ENCODE measurements around the gene NTM.

The NTM gene

DNA sequence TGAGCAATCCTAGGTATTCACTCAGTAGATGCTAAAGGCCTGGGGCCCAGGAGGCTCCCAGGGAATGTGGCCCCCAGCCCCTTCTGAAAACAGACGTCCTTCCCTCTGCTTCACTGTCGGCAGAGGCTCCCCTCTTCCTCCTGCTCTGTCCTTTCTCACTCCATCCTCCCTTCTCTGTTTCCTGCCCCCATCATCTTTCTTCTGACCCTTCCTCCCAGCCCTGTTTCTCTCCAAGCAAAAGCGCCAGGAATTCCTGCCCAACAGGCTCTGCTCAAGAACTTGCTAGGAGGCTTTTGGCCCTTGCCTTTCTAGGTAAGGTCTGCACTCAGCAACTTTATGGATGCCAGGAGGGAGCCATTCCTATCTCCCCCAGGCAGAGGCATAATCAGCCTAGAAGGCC is 300.5 kb downstream of the NTM start:
- in situ Hi-C loops (cut with HindIII; ENCODE audit: low sequenced_read_pairs) = no loop called here

DNA sequence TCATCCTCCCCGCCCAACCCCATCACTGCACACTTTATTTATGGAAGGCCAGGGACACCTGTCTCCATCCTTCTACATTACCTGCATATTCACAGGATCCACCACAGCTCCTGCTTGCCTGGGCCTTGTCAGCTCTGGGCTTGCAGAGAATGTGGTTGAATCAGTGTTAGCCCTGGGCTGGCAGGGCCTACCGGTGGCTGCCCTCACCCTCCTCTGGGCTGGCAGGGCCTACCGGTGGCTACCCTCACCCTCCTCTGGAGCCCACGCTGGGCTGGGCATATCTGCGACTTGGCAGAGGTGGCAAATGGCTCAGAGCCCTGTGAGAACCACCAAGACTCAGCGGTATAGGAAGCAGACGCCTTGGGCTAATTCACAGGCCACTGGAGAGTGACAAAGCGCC is 300.9 kb downstream of the NTM start:
- in situ Hi-C loops (cut with HindIII; ENCODE audit: low sequenced_read_pairs) = no loop called here
- no peak for DNase-seq (ENCODE audit: low read depth, low spot score)
- TF ChIP-seq, protein P1, sequence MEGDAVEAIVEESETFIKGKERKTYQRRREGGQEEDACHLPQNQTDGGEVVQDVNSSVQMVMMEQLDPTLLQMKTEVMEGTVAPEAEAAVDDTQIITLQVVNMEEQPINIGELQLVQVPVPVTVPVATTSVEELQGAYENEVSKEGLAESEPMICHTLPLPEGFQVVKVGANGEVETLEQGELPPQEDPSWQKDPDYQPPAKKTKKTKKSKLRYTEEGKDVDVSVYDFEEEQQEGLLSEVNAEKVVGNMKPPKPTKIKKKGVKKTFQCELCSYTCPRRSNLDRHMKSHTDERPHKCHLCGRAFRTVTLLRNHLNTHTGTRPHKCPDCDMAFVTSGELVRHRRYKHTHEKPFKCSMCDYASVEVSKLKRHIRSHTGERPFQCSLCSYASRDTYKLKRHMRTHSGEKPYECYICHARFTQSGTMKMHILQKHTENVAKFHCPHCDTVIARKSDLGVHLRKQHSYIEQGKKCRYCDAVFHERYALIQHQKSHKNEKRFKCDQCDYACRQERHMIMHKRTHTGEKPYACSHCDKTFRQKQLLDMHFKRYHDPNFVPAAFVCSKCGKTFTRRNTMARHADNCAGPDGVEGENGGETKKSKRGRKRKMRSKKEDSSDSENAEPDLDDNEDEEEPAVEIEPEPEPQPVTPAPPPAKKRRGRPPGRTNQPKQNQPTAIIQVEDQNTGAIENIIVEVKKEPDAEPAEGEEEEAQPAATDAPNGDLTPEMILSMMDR (IDR thresholded peaks at IDR 0.05; ENCODE audit: low read depth, low read length) = no peak
- H3K4me3 ChIP-seq (ENCODE audit: low read depth, low read length) = no peak overlapping the region

More for the DNA sequence above, 300.5 kb downstream of the NTM start:
- TF ChIP-seq, protein P1 (IDR thresholded peaks at IDR 0.05; ENCODE audit: low read depth, low read length) = no peak
- no peak for DNase-seq (ENCODE audit: low read depth, low spot score)
- no peak overlapping the region for H3K4me3 ChIP-seq (ENCODE audit: low read depth, low read length)

DNA sequence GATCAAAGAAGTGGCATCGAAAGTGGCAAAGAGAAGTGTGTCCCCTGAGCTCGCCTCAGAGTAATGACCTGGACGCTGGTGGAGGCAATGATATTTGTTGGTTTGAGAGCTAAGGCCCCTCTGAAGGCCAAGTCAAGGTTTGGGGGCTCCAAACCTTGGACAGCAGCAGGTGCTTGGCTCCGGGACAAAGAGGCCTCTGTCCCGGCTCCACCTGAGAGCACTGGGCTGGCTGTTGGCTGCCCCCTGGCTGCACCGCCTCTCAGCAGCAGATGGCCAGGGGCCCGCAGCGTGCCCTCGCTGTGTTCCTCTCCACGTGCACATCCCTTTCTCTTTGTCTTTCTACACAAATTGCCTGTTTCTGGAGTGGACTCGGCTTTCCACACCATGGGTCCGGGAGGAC is 301.3 kb downstream of the NTM start:
- TF ChIP-seq, protein P1 (IDR thresholded peaks at IDR 0.05; ENCODE audit: low read depth, low read length) = peak; percentile 42
- in situ Hi-C loops (cut with HindIII; ENCODE audit: low sequenced_read_pairs) = no loop called here
- DNase-seq (ENCODE audit: low read depth, low spot score) = no peak
- no peak overlapping the region for H3K4me3 ChIP-seq (ENCODE audit: low read depth, low read length)

DNA sequence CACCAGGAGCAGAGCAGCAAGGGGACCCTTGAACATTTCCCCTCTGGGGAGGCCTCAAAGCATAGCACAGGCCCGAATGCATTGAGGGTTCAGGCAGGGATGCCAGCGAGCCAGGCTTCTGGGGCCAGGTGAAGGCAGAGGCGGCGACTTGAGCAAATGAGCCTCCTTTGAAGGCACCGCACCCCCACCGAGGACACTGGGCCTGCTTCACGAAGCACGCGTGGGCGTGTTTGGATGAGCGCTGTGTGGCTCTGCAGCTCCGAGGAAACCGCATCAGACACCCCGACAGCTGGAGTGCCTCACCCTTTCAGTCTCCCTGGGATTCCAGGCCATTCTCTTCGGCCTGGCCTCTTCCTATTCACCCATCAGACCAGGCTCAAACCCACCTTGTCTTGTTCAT is 301.8 kb downstream of the NTM start:
- TF ChIP-seq, protein P1 (IDR thresholded peaks at IDR 0.05; ENCODE audit: low read depth, low read length) = no peak
- in situ Hi-C loops (cut with HindIII; ENCODE audit: low sequenced_read_pairs) = no loop called here
- H3K4me3 ChIP-seq (ENCODE audit: low read depth, low read length) = no peak overlapping the region
- DNase-seq (ENCODE audit: low read depth, low spot score) = no peak

DNA sequence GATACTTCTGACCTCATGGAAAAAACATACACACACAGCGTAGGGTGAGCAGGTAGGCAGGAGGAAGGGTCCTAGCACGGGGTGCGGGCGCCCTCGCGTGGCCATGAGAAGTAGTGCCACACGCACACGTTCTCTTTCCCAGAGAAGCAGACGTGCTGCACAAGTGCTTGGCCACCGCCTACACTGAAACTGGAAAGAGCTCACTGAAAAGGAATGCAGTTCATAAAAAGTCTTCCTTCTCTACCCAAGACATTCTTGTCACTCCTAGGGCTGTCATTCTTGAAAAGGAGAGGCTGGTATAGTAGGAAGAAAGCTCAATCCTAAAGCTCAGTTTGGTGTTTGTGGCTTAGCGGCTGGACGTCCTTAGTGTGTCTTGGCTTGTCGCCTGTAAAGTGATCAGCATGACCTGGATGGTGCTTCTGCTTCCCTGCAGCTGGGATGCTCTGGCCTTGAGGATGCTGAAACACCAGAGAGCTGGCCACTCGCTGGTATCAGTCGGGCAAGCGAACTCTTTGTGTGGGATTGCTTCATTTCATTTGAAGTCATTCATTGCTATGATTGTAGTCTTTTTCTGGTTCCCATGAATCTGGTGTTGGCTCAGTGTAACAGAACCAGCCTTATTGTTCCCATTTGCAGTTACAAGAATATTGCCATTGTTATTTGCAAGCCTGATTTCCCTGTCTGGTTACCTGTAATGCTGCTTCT is 303.8 kb downstream of the NTM start:
- H3K4me3 ChIP-seq (ENCODE audit: low read depth, low read length) = no peak overlapping the region
- in situ Hi-C loops (cut with HindIII; ENCODE audit: low sequenced_read_pairs) = no loop called here
- TF ChIP-seq, protein P1 (IDR thresholded peaks at IDR 0.05; ENCODE audit: low read depth, low read length) = peak; percentile 97
- DNase-seq (ENCODE audit: low read depth, low spot score) = peak; percentile 80

DNA sequence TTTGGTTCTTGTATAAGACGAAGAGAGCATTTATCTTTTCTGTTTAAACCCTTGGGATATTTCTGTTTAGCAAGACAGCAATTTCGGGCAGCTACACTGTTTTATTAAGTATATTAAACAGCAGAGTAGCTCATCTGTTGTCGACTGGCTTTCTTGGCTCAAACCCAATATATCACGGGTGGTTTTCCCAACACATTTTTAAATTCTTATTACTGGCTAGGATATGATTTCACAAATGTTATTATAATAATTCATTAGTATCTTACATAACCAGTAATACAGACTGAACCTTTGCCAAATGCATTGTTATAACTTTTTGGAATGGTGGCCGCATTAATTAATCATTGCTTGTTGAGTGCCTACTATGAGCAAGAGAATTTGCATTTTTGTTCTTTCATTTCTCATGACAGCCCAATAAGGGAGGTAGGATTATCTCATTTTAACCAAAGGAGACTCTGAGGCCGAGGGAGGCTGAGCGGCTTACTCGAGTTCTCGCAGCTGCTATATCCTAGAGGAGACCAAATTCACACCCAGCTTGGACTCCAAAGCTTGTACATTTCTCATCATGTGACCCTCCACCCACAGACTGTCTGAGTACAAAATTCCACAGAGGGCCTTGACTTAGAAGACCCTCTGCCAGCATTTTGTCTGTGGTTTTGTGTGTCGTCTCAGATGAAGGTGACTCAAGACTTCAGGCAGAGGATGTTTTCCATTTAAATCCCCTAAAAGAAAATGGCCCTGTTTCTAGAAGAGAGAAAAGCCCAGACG is 304.9 kb downstream of the NTM start:
- in situ Hi-C loops (cut with HindIII; ENCODE audit: low sequenced_read_pairs) = no loop called here
- DNase-seq (ENCODE audit: low read depth, low spot score) = peak; percentile 36
- no peak overlapping the region for H3K4me3 ChIP-seq (ENCODE audit: low read depth, low read length)
- TF ChIP-seq, protein P1 (IDR thresholded peaks at IDR 0.05; ENCODE audit: low read depth, low read length) = no peak

All from astrocyte of the spinal cord (primary cell).